ENCODE results near the gene RBMS3.

- TF ChIP-seq FOXP1 (CRISPR knock-in tag; IDR thresholded peaks at IDR 0.05; ENCODE audit: borderline replicate concordance): no peak
- no peak for TF ChIP-seq E2F4 (CRISPR knock-in tag; IDR thresholded peaks at IDR 0.05; ENCODE audit: borderline replicate concordance, low read depth)
- TF ChIP-seq FOXJ3 (CRISPR knock-in tag; IDR thresholded peaks at IDR 0.05; ENCODE audit: borderline replicate concordance): no peak
- TF ChIP-seq CTCF (IDR thresholded peaks at IDR 0.05): no peak
- TF ChIP-seq ATF3 (CRISPR knock-in tag; conservative IDR thresholded peaks at IDR 0.05): no peak
These were observed 428.0 kb downstream of the RBMS3 start for GRCh38 chr3:29708884-29709283.

Measured in WTC11 (cell line).